Measurements from ENCODE around the gene EIF4E3.

The EIF4E3 gene

GRCh38 chr3:71742621-71743020 lies 17.4 kb upstream of the EIF4E3 start:
- POLR2A ChIA-PET (ENCODE audit: low non-redundant PET), result no interaction called here
- CTCF ChIA-PET, result no interaction called here
- DNase-seq (ENCODE audit: low spot score), result no peak
- TF ChIP-seq CTCF (conservative IDR thresholded peaks at IDR 0.05; ENCODE audit: low read depth), result no peak
- H3K27ac ChIP-seq, result no peak overlapping the region

- no peak for DNase-seq (ENCODE audit: low spot score)
- POLR2A ChIA-PET (ENCODE audit: low non-redundant PET), result no interaction called here
- CTCF ChIA-PET, result no interaction called here
- no peak for TF ChIP-seq CTCF (conservative IDR thresholded peaks at IDR 0.05; ENCODE audit: low read depth)
- no peak overlapping the region for H3K27ac ChIP-seq
Observed at GRCh38 chr3:71734881-71735280, 9.7 kb upstream of the EIF4E3 start.

- POLR2A ChIA-PET (ENCODE audit: low non-redundant PET), result no interaction called here
- CTCF ChIA-PET, result no interaction called here
- H3K27ac ChIP-seq, result no peak overlapping the region
- DNase-seq (ENCODE audit: low spot score), result no peak
- no peak for TF ChIP-seq CTCF (conservative IDR thresholded peaks at IDR 0.05; ENCODE audit: low read depth)
Observed at GRCh38 chr3:71733319-71733718, 8.1 kb upstream of the EIF4E3 start.

GRCh38 chr3:71732637-71733036 lies 7.4 kb upstream of the EIF4E3 start:
- CTCF ChIA-PET, result no interaction called here

GRCh38 chr3:71728632-71729342 lies 3.6 kb upstream of the EIF4E3 start:
- TF ChIP-seq CTCF (conservative IDR thresholded peaks at IDR 0.05; ENCODE audit: low read depth), result no peak
- H3K27ac ChIP-seq, result no peak overlapping the region
- ChIA-PET CTCF (interaction anchor here (0.7 to 1.6 kb wide), 2 partner anchors 11 to 41 kb away, joined by 3 to 8 read pairs; no protein-coding TSS in a partner anchor), POLR2A (ENCODE audit: low non-redundant PET) (no interaction called here)
- no peak for DNase-seq (ENCODE audit: low spot score)

More at GRCh38 chr3:71732637-71733036, 7.4 kb upstream of the EIF4E3 start:
- no peak for TF ChIP-seq CTCF (conservative IDR thresholded peaks at IDR 0.05; ENCODE audit: low read depth)
- H3K27ac ChIP-seq, result no peak overlapping the region
- POLR2A ChIA-PET (ENCODE audit: low non-redundant PET), result no interaction called here
- DNase-seq (ENCODE audit: low spot score), result no peak

GRCh38 chr3:71726146-71726545 lies 944 bp upstream of the EIF4E3 start:
- no peak overlapping the region for H3K27ac ChIP-seq
- no peak for DNase-seq (ENCODE audit: low spot score)
- POLR2A ChIA-PET (ENCODE audit: low non-redundant PET), result no interaction called here
- CTCF ChIA-PET, result no interaction called here
- no peak for TF ChIP-seq CTCF (conservative IDR thresholded peaks at IDR 0.05; ENCODE audit: low read depth)
